WTC11 (cell line): ENCODE data around the gene CNDP2. TPM values are rescaled to one million over a fixed set of nuclear protein-coding genes. Genes with fewer than 3 reads are reported as not detected.

ENCODE experiments used
- ATAC-seq: fragments of 200-7000 bp; cut with Tn5 transposase; 2 replicates; pipeline ENCODE4 v1.10.0; 2021; ENCODE audit warnings: mild to moderate bottlenecking, moderate library complexity
- CTCF ChIA-PET: fragments of 300-600 bp; sonication (Branson Sonifier 250); formaldehyde crosslinking; loops from one replicate; lab custom pipeline; 2021; ENCODE audit warnings: antibody characterized with exemption; lab: Charles Lee
- POLR2A ChIA-PET: fragments of 350-600 bp; sonication (Branson Sonifier 250); formaldehyde crosslinking; loops from one replicate; lab custom pipeline; 2021; ENCODE audit warnings: antibody characterized with exemption; lab: Charles Lee
- DNase-seq: peaks from one replicate; pipeline ENCODE4 v3.0.0; 2021; ENCODE audit warnings: low spot score
- H3K27ac Mint-ChIP-seq: 2 replicates; pipeline ENCODE4 v1.8.0; 2021; ENCODE audit warnings: mixed read lengths
- H3K27me3 Mint-ChIP-seq: 2 replicates; pipeline ENCODE4 v1.8.0; 2021; ENCODE audit warnings: low read depth, mild to moderate bottlenecking, moderate library complexity, mixed read lengths
- H3K36me3 Mint-ChIP-seq: 2 replicates; pipeline ENCODE4 v1.8.0; 2021; ENCODE audit warnings: mixed read lengths
- H3K4me1 Mint-ChIP-seq: 2 replicates; pipeline ENCODE4 v1.8.0; 2022; ENCODE audit warnings: mixed read lengths
- H3K4me3 Mint-ChIP-seq: 2 replicates; pipeline ENCODE4 v1.8.0; 2021; ENCODE audit warnings: mild to moderate bottlenecking, moderate library complexity, mixed read lengths
- H3K9me3 Mint-ChIP-seq: 2 replicates; pipeline ENCODE4 v1.8.0; 2021; ENCODE audit warnings: mixed read lengths
- CBFB ChIP-seq: sonication (generic); formaldehyde crosslinking; IDR thresholded peaks from 2 replicates; pipeline ENCODE4 v1.8.1; 2022; ENCODE audit warnings: mild to moderate bottlenecking, low read depth, missing genetic modification reagents
- EMX1 ChIP-seq: fragments of 250-450 bp; sonication (Bioruptor Pico); IDR thresholded peaks from 2 replicates; pipeline ENCODE4 v1.8.0; 2021; ENCODE audit warnings: mild to moderate bottlenecking
- FOXJ3 ChIP-seq: sonication (generic); formaldehyde crosslinking; IDR thresholded peaks from 2 replicates; pipeline ENCODE4 v1.9.0; 2021; ENCODE audit warnings: missing genetic modification reagents, mild to moderate bottlenecking, borderline replicate concordance
- GABPB1 ChIP-seq: sonication (generic); formaldehyde crosslinking; IDR thresholded peaks from 2 replicates; pipeline ENCODE4 v1.8.1; 2023; ENCODE audit warnings: mild to moderate bottlenecking, missing genetic modification reagents
- GTF2I ChIP-seq: fragments of 250-450 bp; sonication (Bioruptor Pico); conservative IDR thresholded peaks from 2 replicates; pipeline ENCODE4 v1.4.0; 2021; ENCODE audit warnings: mild to moderate bottlenecking
- JUN ChIP-seq: sonication (generic); formaldehyde crosslinking; IDR thresholded peaks from 2 replicates; pipeline ENCODE4 v1.8.0; 2023; ENCODE audit warnings: mild to moderate bottlenecking, missing genetic modification reagents
- MXD4 ChIP-seq: fragments of 250-450 bp; sonication (Bioruptor Pico); IDR thresholded peaks from 2 replicates; pipeline ENCODE4 v1.8.0; 2021; ENCODE audit warnings: mild to moderate bottlenecking, moderate library complexity, borderline replicate concordance
- NR2C2 ChIP-seq: sonication (generic); formaldehyde crosslinking; IDR thresholded peaks from 2 replicates; pipeline ENCODE4 v1.8.0; 2022; ENCODE audit warnings: mild to moderate bottlenecking, missing genetic modification reagents
- ZBTB43 ChIP-seq: sonication (generic); formaldehyde crosslinking; IDR thresholded peaks from 2 replicates; pipeline ENCODE4 v1.8.1; 2023; ENCODE audit warnings: mild to moderate bottlenecking, missing genetic modification reagents
- ZNF219 ChIP-seq: sonication (generic); formaldehyde crosslinking; IDR thresholded peaks from 2 replicates; pipeline ENCODE4 v1.8.0; 2023; ENCODE audit warnings: missing genetic modification reagents, mild to moderate bottlenecking, borderline replicate concordance
- ZNF396 ChIP-seq: fragments of 250-450 bp; sonication (Bioruptor Pico); IDR thresholded peaks from 2 replicates; pipeline ENCODE4 v1.8.0; 2021; ENCODE audit warnings: mild to moderate bottlenecking, moderate library complexity, borderline replicate concordance
- ZNF423 ChIP-seq: fragments of 250-450 bp; sonication (Bioruptor Pico); IDR thresholded peaks from 2 replicates; pipeline ENCODE4 v2.1.2; 2022; ENCODE audit warnings: mild to moderate bottlenecking, moderate library complexity
- ZNF532 ChIP-seq: fragments of 250-450 bp; sonication (Bioruptor Pico); IDR thresholded peaks from 2 replicates; pipeline ENCODE4 v1.9.0; 2021; ENCODE audit warnings: mild to moderate bottlenecking, borderline replicate concordance
- total RNA-seq: library from RNA; stranded (reverse); gene quantifications from 3 replicates; pipeline ENCODE4 v1.2.3, GENCODE V29; 2021
- TF ChIP-seq, protein P1 (sequence below): sonication (generic); formaldehyde crosslinking; IDR thresholded peaks from 2 replicates; pipeline ENCODE4 v1.8.0; 2022; ENCODE audit warnings: mild to moderate bottlenecking, missing genetic modification reagents
- TF ChIP-seq, protein P2 (sequence below): fragments of 200-600 bp; IDR thresholded peaks from 2 replicates; pipeline ENCODE4 v1.8.0; 2022; ENCODE audit warnings: antibody characterized with exemption
- TF ChIP-seq, protein P3 (sequence below): sonication (generic); formaldehyde crosslinking; IDR thresholded peaks from 2 replicates; pipeline ENCODE4 v1.8.1; 2022; ENCODE audit warnings: mild to moderate bottlenecking, missing genetic modification reagents, moderate library complexity, borderline replicate concordance

The CNDP2 gene
- total RNA-seq, 1 experiment from 2014 or later = 248 TPM

- no peak for TF ChIP-seq ZBTB43 (CRISPR knock-in tag)
- TF ChIP-seq, all 79 proteins: peak for 0
Observed at GRCh38 chr18:74457043-74457724, 39.0 kb upstream of the CNDP2 start, which contains the start of gene DIPK1C (continued).

GRCh38 chr18:74457725-74458421 is 38.3 kb upstream of the CNDP2 start:
- ATAC-seq (no peak), DNase-seq (no peak)
- no peak overlapping the region for H3K27ac Mint-ChIP-seq
- H3K4me1 Mint-ChIP-seq = peaks cover 3% of the 10 kb centered on the region
- TF ChIP-seq JUN (CRISPR knock-in tag) (no peak), ZNF219 (CRISPR knock-in tag) (no peak), ZNF423 (CRISPR knock-in tag) (no peak)
- TF ChIP-seq, protein P1, sequence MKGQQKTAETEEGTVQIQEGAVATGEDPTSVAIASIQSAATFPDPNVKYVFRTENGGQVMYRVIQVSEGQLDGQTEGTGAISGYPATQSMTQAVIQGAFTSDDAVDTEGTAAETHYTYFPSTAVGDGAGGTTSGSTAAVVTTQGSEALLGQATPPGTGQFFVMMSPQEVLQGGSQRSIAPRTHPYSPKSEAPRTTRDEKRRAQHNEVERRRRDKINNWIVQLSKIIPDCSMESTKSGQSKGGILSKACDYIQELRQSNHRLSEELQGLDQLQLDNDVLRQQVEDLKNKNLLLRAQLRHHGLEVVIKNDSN (CRISPR knock-in tag) = no peak
- POLR2A ChIA-PET = no interaction called here
- peaks cover 9% of the 10 kb centered on the region for H3K9me3 Mint-ChIP-seq
- CTCF ChIA-PET = interaction anchor here (0.7 to 4.7 kb wide), 4 partner anchors 11 to 225 kb away, joined by 3 to 27 read pairs (median 4); no protein-coding TSS in a partner anchor
- H3K36me3 Mint-ChIP-seq = no peaks in the 10 kb centered on the region
- peak overlapping the region; percentile 83 for H3K4me3 Mint-ChIP-seq
- H3K27me3 Mint-ChIP-seq = peaks cover 61% of the 10 kb centered on the region

GRCh38 chr18:74459889-74460288 is 36.3 kb upstream of the CNDP2 start:
- TF ChIP-seq, protein P2, sequence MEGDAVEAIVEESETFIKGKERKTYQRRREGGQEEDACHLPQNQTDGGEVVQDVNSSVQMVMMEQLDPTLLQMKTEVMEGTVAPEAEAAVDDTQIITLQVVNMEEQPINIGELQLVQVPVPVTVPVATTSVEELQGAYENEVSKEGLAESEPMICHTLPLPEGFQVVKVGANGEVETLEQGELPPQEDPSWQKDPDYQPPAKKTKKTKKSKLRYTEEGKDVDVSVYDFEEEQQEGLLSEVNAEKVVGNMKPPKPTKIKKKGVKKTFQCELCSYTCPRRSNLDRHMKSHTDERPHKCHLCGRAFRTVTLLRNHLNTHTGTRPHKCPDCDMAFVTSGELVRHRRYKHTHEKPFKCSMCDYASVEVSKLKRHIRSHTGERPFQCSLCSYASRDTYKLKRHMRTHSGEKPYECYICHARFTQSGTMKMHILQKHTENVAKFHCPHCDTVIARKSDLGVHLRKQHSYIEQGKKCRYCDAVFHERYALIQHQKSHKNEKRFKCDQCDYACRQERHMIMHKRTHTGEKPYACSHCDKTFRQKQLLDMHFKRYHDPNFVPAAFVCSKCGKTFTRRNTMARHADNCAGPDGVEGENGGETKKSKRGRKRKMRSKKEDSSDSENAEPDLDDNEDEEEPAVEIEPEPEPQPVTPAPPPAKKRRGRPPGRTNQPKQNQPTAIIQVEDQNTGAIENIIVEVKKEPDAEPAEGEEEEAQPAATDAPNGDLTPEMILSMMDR = 0 out of 2 replicates have a peak, but pooled peaks have one; percentile 28
- TF ChIP-seq CBFB (CRISPR knock-in tag) = no peak
- ChIA-PET CTCF (interaction anchor here (0.7 to 4.7 kb wide), 21 partner anchors 10 to 308 kb away, joined by 3 to 27 read pairs (median 4); partner anchors contain the start of gene CNDP2), POLR2A (no interaction called here)
- peaks cover 45% of the 10 kb centered on the region for H3K27me3 Mint-ChIP-seq
- ATAC-seq = peak; percentile 83
- H3K36me3 Mint-ChIP-seq = no peaks in the 10 kb centered on the region
- H3K9me3 Mint-ChIP-seq = peaks cover 10% of the 10 kb centered on the region
- no peak overlapping the region for H3K4me3 Mint-ChIP-seq
- no peak overlapping the region for H3K27ac Mint-ChIP-seq
- peak; percentile 53 for DNase-seq
- H3K4me1 Mint-ChIP-seq = peaks cover 3% of the 10 kb centered on the region

DNA sequence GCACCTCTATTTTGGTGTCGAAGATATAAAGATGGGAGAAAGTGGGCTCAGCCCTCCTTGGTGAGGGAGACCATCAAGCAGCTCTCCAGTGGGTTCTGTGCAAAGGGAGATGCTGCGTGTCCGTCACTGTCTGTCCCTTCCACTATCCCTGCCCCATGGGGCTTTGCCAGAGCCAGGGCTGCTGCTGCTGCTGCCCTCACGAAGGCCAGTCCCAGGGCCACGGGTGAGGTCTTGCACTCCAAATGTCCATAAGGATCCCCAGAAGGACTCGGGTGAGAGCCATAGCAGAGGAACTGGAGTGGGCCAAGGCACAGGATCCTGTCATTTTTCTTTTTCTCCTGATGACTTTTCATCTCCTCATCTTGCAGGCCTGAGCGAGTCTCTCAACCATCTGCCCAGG is 35.3 kb upstream of the CNDP2 start:
- POLR2A ChIA-PET = no interaction called here
- peaks cover 10% of the 10 kb centered on the region for H3K9me3 Mint-ChIP-seq
- H3K27me3 Mint-ChIP-seq = peaks cover 36% of the 10 kb centered on the region
- ATAC-seq (no peak), DNase-seq (no peak)
- H3K4me1 Mint-ChIP-seq = peaks cover 3% of the 10 kb centered on the region
- no peaks in the 10 kb centered on the region for H3K36me3 Mint-ChIP-seq
- no peak overlapping the region for H3K4me3 Mint-ChIP-seq
- TF ChIP-seq, protein P3, sequence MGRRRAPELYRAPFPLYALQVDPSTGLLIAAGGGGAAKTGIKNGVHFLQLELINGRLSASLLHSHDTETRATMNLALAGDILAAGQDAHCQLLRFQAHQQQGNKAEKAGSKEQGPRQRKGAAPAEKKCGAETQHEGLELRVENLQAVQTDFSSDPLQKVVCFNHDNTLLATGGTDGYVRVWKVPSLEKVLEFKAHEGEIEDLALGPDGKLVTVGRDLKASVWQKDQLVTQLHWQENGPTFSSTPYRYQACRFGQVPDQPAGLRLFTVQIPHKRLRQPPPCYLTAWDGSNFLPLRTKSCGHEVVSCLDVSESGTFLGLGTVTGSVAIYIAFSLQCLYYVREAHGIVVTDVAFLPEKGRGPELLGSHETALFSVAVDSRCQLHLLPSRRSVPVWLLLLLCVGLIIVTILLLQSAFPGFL (CRISPR knock-in tag) = no peak
- TF ChIP-seq ZNF396 = no peak
- no peak for TF ChIP-seq FOXJ3 (CRISPR knock-in tag)
- TF ChIP-seq MXD4 = no peak
- no peak for TF ChIP-seq ZNF532 (CRISPR knock-in tag)
- TF ChIP-seq GABPB1 (CRISPR knock-in tag) = no peak
- no peak for TF ChIP-seq NR2C2 (CRISPR knock-in tag)
- no peak for TF ChIP-seq EMX1 (CRISPR knock-in tag)
- no peak for TF ChIP-seq GTF2I
- no peak overlapping the region for H3K27ac Mint-ChIP-seq
- CTCF ChIA-PET = interaction anchor here (1.3 to 4.7 kb wide), 3 partner anchors 32 to 119 kb away, joined by 3 to 27 read pairs (median 12); no protein-coding TSS in a partner anchor
